CD4-positive, alpha-beta T cell treated with Interleukin-15 for 4 hours (primary cell): ENCODE measurements around the gene SGPL1.

Source experiments
- DNase-seq: peaks from one replicate; pipeline ENCODE4 v3.0.0-alpha.2; 2020; ENCODE audit warnings: low spot score

Gene SGPL1

GRCh38 chr10:70780772-70781171, 35.0 kb upstream of the SGPL1 start:
- DNase-seq = no peak

- DNase-seq = no peak
Observed at GRCh38 chr10:70781461-70782051, 34.2 kb upstream of the SGPL1 start.

DNA sequence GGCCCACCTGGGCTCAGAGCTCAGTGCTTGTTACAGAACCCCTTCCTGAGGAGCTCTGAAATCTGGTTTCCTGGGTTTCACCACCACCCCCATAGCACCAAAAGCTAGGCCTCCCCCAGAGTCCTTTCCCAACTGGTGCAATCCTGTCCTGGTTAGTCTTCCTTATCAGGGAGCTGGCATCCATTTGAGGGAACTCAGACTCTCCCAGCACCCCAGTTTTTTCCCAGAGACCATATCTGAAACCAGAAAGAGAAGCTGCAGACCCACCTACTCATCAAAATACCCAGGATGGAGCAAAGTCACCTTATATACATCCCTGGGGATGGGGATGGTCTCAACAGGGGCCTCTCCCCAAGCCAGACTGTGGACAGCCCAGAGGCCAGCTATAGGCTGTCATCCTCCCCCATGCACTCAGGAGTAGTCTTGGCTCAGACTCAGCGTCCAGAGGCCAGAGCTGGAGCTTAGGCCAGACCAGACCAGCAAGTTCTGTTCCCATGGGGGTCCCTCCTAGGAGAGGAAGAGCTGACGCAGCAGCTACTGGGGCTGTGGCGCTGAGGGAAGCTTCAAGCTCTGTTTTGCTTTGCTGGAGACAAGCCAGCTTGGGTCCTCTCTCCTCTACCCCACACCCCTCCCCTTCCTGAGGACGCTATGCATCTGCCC, 33.5 kb upstream of the SGPL1 start:
- DNase-seq = no peak

DNA sequence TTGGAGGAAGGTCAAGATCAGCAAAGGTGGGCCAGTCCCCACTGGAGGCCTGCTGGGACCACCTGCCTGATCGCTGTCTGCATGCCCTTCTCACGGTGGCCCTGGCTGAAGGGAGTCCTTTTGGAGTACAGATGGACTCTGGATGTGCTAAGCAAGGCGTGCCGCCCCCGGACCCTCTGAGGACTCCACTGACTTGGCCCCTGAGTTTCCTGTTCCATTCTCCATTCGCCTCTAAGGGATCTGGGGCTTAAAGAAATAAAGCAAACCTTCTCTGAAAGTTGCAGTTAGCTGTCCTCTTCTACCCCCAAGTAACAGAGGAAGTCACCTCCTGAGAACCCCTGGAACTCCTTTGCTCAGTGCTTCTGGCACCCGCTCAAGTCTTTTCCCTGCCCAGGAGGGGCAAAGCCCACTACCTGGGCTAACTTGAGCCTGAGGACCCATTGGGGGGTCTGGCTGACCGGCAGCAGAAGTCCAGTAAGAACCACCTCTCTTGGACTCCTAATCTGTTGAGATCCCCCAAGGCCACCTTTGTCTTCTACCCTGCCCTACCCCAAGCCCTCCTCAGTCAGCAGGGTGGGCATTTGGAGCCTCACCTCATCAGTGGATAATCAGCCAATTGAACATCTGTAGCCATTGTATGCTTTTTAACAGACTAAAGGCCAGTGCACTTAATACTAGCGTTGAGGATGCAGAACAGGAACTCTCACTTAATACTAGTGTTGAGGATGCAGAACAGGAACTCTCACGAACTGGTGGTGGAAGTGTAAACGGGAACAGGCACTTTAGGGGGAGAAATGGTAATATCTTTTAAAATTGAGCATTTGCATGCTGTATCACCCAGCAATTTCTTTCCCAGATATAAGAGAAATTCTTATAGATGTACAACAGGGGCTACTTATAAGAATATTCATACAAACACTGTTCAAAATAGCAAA, 32.7 kb upstream of the SGPL1 start:
- DNase-seq = no peak

GRCh38 chr10:70784016-70784415, 31.7 kb upstream of the SGPL1 start:
- no peak for DNase-seq

- DNase-seq = no peak
Observed at GRCh38 chr10:70784471-70784870, 31.3 kb upstream of the SGPL1 start.

- DNase-seq = no peak
Observed at GRCh38 chr10:70785190-70785589, 30.6 kb upstream of the SGPL1 start, which contains the start of gene TBATA. Gene TBATA (minus strand): TSS chr10:70785377. CDS start chr10:70783379, 1,998 bp downstream.

- no peak for DNase-seq
Observed at GRCh38 chr10:70786799-70787415, 28.8 kb upstream of the SGPL1 start.

DNA sequence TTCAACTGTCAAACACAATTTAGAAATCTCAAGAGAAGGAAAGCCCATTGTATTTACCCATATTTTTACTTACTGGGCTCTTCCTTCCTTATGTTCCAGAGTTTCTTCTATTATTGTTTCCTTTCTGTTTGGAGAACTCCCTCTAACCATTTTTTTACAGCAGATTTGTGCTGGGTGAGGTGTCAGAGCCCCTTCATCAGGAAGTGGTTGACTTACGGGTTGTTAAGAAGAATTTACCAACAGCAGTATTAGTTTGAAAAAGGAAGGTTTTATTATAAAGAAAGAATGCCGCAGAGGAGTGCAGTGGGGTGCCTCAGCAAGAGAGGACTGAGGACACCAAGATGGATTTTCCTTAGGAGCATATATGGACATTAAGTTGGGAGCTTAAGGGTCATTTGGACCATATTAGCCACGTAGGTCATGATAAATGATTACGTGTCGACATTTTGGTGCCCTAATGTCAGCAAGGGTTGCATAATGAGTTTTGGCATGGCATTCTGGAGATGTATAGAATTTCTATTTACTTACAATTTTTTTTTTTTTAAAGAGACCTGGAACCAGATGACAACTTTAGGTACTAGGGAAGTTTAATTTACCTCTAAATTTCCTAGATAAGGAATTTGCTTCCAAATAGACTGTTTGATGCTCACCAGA, 24.2 kb upstream of the SGPL1 start:
- DNase-seq = no peak

GRCh38 chr10:70795613-70796012, 20.1 kb upstream of the SGPL1 start:
- DNase-seq = no peak

DNA sequence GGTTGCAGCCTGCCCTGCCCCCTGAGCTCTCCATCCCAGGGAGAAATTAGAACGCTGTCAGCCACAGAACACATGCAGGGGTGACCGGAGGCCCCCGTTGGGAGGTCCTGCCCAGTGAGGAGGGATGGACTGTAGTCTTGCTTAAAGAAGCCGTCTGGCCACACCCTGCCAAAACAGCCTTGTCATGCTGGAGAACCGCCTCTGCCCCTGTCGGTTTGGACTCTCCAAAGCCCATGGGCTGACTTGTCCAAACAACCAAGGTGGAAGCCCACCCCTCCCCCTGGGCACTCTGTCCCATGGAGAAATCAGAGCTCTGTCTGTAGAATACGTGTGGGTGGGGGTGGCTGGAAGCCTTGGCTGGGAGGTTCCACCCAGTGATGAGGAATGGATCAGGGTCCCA, 17.9 kb upstream of the SGPL1 start:
- DNase-seq = no peak

GRCh38 chr10:70799124-70799523, 16.6 kb upstream of the SGPL1 start:
- no peak for DNase-seq

- DNase-seq = no peak
Observed at GRCh38 chr10:70801854-70802253, 13.9 kb upstream of the SGPL1 start.

- no peak for DNase-seq
Observed at GRCh38 chr10:70803775-70804420, 11.8 kb upstream of the SGPL1 start.

DNA sequence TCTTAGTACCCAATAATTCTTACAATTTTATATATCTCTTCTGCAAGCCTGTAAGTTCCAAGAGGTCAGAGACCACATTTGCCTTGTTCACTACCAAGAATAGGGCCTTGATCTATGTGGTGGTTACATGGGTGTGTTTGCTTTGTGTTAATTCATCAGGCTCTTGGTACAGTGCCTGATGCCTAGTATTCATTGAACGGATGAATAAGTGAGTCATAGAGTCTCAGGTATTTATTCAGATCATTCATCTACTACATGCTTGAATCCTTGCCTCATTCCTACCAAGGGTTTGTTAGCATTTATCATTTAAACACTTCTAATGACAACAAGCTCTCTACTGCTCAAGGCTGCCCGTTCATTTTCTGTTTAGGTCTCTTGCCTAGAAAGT, 11.3 kb upstream of the SGPL1 start:
- no peak for DNase-seq

- DNase-seq = no peak
Observed at GRCh38 chr10:70805619-70806215, 10.0 kb upstream of the SGPL1 start.

GRCh38 chr10:70806841-70807240, 8.9 kb upstream of the SGPL1 start:
- DNase-seq = no peak

DNA sequence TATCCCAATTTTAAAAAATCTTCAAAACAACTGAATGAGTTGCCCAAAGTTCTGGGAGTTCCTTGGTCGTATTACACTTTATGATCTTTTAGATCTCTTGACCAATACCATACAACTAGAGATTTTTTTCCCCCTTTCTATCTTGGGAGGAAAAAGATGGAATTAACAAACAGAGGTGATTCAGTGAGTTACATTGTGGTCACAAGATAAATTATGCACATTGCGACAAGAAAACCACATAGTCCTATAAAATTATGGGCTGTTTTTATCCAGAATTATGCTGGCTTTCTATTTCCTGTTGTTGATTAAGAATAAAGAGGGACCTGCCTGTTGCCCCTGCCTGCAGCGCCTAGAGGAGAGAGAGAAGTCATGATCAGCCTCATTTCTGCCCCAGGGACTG, 8.2 kb upstream of the SGPL1 start:
- no peak for DNase-seq

- no peak for DNase-seq
Observed at GRCh38 chr10:70809011-70809611, 6.6 kb upstream of the SGPL1 start.

- no peak for DNase-seq
Observed at GRCh38 chr10:70809726-70810125, 6.0 kb upstream of the SGPL1 start.

GRCh38 chr10:70810967-70811366, 4.8 kb upstream of the SGPL1 start:
- DNase-seq = no peak
